GM19438 (cell line): ENCODE results near the gene FUCA2.
"Not testable (repeated sequence)": the region's sequence is repeated elsewhere in the genome, so short reads cannot be mapped to it uniquely, and the experiment has no call there.

Source experiments
- ATAC-seq: cut with Tn5 transposase; IDR thresholded peaks from one replicate; pipeline ENCODE4 v1.9.1; 2021; ENCODE audit warnings: low read depth; ENCODE audit not compliant: unreplicated experiment

FUCA2 gene

GRCh38 chr6:143449082-143449713, 62.3 kb downstream of the FUCA2 start:
- ATAC-seq, result no peak

GRCh38 chr6:143447865-143448264, 63.7 kb downstream of the FUCA2 start:
- not testable (repeated sequence) for ATAC-seq
